GM19324 (cell line): Measurements from ENCODE around the gene PITX1.

ENCODE experiments used
- ATAC-seq: cut with Tn5 transposase; IDR thresholded peaks from one replicate; pipeline ENCODE4 v1.9.1; 2021; ENCODE audit warnings: mild to moderate bottlenecking, moderate library complexity; ENCODE audit not compliant: unreplicated experiment, low FRiP score

PITX1 gene

GRCh38 chr5:135030123-135030955 is 3.7 kb downstream of the PITX1 start:
- no peak for ATAC-seq

- ATAC-seq, result no peak
Measured at GRCh38 chr5:135029477-135030122, 4.4 kb downstream of the PITX1 start.

- ATAC-seq, result no peak
Measured at GRCh38 chr5:135028791-135029476, 5.1 kb downstream of the PITX1 start.

- ATAC-seq, result no peak
Measured at GRCh38 chr5:135027697-135028615, 6.1 kb downstream of the PITX1 start.

- ATAC-seq, result no peak
Measured at GRCh38 chr5:135027266-135027696, 6.7 kb downstream of the PITX1 start.

GRCh38 chr5:135026645-135027265 is 7.3 kb downstream of the PITX1 start:
- ATAC-seq, result no peak

GRCh38 chr5:135025730-135026644 is 8.0 kb downstream of the PITX1 start:
- no peak for ATAC-seq

GRCh38 chr5:135024956-135025729 is 8.9 kb downstream of the PITX1 start:
- no peak for ATAC-seq

GRCh38 chr5:135020111-135020895 is 13.7 kb downstream of the PITX1 start:
- no peak for ATAC-seq

GRCh38 chr5:135019314-135019713 is 14.7 kb downstream of the PITX1 start:
- no peak for ATAC-seq

- no peak for ATAC-seq
Measured at GRCh38 chr5:135018457-135018856, 15.6 kb downstream of the PITX1 start.

- ATAC-seq, result no peak
Measured at GRCh38 chr5:135016861-135017290, 17.2 kb downstream of the PITX1 start.

- ATAC-seq, result no peak
Measured at GRCh38 chr5:135015942-135016341, 18.1 kb downstream of the PITX1 start.

- ATAC-seq, result no peak
Measured at GRCh38 chr5:135013947-135014570, 20.0 kb downstream of the PITX1 start.

- ATAC-seq, result no peak
Measured at GRCh38 chr5:135013445-135013844, 20.6 kb downstream of the PITX1 start.

- no peak for ATAC-seq
Measured at GRCh38 chr5:135012951-135013391, 21.1 kb downstream of the PITX1 start.
